Activated T-helper 1 cell treated with anti-CD3 and anti-CD28 coated beads, Interleukin-2, amount 50 U/mL, for 16 hours (primary cell): ENCODE data around the gene ZBTB3.
"Not testable (repeated sequence)": the region's sequence is repeated elsewhere in the genome, so short reads cannot be mapped to it uniquely, and the experiment has no call there.

Experiments used
- DNase-seq, 2 donors: peaks; one replicate each; pipeline ENCODE4 v3.0.0-alpha.2; 2020; ENCODE audit warnings: low read depth in 1 of 2, low spot score in 1 of 2

Gene ZBTB3

GRCh38 chr11:62716816-62717215, 37.1 kb downstream of the ZBTB3 start:
- no peak for DNase-seq

- DNase-seq: no peak
Measured at GRCh38 chr11:62716206-62716605, 37.8 kb downstream of the ZBTB3 start.

DNA sequence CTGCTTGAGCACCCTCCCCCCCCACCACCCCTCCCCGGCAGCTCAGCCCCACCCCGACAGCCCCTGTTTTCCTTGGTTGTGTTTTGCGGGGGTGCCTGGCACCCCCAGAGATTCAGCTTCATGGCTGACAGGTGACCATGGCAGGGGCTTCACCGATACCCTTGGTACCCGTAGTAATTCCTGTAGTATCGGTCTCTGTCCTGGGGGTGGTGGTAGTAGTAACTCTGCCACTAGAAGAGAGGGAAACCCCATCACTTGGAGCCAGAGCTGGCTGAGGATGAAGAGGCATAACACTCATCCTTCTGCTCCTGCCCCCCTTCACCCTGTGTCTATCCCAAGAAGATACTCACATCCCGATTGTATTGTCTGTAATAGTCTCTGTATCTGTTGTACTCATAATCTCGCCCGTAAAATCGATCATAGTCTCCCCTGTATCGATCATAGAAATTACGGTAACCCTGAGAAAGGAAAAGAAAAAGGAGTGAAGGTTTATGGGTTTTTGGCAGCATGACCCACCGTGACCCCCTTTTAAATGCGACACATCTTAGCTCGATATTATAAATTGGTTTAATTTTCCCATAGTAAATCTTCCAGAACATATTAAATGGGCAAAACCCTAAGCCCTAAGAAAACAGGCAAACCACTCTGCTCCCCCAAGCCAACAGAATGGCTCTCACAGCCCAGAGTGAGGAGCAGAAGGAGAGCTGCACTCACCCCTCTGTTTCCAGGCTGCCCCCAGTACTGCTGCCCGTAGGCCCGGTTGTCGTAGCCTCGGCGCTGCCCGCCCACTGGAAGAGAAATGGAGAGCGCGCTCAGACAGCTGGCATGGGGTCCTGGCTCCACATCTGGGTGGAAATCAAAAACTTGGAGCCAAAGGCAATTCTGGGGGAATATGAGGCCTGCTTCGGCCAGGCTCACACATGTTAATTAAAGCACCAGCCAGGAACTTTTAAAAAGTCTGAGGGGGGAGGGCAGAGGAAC, 38.5 kb downstream of the ZBTB3 start:
- no peak for DNase-seq

DNA sequence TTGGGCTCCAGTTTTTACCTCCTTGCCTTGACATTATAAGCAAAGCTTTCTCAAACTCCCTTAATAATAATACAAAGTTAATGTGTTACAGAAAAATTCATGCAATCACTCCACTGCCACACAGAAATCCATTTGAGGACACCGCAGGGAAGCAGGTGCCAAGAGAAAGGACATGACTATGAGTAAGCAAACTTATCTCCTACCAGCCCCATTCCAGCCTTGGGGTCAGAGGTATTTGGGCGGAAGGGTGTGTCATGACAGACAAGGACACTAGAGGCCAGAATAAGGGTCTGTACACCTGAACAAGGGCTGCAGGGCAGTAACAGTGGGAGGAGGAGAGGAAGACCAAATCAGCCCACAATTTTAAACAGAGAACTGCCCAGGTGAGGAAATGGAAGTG, 40.6 kb downstream of the ZBTB3 start:
- DNase-seq: no peak

DNA sequence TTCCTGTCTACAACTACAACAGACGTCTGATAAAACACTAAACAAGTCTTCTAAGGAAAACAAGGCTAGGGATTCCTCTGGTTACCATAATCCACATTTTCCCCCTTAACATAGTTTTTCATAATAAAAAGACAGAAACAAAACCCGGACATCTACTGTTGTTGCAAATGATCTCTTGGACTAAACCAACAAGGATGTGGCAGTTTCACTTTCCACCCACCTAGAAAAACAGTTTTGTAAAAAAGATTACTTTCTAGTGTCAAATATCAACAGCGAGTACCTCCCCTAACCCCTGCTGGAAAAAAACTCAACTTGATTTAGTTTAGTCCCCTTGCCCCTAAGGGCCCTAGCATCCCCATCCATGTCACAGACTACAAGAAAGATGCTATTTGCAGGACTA, 41.1 kb downstream of the ZBTB3 start:
- DNase-seq: no peak

DNA sequence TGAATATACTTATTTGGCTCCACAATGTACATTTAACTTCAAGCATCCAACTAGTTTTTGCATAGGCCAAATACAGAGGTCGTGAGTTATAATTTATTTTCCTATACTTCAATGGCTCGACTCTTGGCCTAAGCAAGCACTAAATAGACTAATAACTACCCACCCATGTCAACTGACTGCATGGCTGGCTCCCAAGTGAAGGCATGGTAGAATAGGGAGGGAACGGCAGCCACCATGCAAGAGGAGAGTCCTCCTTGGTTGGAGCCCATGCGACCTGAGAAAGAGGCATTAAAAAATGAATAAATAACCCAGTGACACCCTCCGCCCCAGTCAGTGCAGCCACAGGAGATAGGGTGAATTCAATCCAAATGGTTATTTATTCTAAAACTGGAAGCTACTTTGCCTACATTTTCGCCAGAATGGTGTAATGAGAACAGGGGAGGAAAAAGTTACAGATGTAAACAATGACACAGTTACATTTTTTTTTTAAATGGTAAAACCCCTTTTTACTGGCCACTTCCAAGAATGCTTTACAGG, 41.6 kb downstream of the ZBTB3 start:
- no peak for DNase-seq

DNA sequence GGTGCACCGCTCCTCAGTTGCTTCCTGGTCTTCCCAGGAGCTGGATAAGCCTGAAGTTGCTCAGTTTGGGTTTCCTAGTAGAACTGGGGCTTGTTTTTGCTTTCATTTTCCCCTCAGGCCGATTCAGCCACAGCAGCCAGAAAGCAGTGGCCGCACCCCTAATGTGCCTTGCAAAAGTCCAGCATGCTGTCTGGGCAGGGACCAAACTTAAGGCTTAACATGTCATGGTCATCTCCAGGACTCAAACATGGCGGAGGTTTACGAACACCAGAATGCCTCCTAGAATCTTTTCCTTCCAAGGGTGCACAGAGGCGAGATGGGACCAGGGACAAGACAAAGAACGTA, 44.0 kb downstream of the ZBTB3 start:
- no peak for DNase-seq

GRCh38 chr11:62709247-62710000, 44.5 kb downstream of the ZBTB3 start:
- peak; percentile 92 for DNase-seq

GRCh38 chr11:62708793-62709192, 45.2 kb downstream of the ZBTB3 start:
- DNase-seq: peak in 1 of 2 donors; percentile 18

DNA sequence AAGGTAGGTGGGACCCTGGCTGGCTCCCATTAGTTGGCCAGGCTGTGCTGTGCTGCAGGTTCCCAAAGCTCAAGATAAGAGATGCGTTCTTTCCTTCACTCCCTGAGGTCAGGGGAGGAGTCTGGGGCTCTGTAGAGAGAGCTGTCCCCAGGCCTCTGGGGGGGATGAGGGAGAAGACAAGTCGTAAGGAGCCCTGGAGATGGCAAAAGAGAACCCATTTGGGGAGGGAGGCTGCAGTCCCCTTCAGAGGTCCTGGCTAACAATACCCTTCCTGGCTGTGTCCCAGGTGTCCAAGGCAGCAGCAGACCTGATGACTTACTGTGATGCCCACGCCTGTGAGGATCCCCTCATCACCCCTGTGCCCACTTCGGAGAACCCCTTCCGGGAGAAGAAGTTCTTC, 45.6 kb downstream of the ZBTB3 start:
- no peak for DNase-seq

DNA sequence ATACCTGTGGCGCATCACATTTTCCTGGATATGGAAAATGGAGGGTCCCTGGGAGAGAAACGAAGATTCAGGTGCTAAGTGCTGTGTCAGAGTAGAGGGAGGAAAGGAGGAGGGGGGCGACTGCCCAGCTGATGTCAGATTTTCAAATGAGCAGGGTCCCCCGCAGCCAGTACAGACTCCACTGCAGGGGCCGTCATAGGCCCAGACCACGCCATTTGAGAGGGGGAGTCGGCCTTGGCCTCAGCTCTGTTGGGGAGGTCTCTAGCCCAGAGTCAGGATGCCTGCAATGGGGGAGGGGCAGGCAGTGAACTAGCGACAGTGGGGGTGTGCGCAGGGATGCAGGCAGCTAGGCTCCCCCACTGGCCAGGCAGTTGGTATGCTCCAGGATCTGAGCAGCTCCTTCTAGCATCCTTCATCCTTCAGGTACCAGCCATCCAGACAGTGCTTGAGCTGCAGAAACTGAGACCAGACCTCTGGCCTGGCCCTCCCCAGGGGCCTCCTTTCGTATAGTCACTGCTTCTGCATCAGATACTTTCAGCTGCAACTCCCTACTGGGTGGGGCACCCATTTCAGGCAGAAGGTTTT, 46.6 kb downstream of the ZBTB3 start, which contains the start of the genes BSCL2 and GNG3:
BSCL2 (minus strand) TSS at position 148 of the 585 bp plus-strand sequence. CDS start 229 bp downstream, outside the sequence.
GNG3 (plus strand) TSS at position 400 of the 585 bp plus-strand sequence. CDS start 620 bp downstream, outside the sequence.
- no peak for DNase-seq

GRCh38 chr11:62706850-62707247, 47.1 kb downstream of the ZBTB3 start:
- no peak for DNase-seq

DNA sequence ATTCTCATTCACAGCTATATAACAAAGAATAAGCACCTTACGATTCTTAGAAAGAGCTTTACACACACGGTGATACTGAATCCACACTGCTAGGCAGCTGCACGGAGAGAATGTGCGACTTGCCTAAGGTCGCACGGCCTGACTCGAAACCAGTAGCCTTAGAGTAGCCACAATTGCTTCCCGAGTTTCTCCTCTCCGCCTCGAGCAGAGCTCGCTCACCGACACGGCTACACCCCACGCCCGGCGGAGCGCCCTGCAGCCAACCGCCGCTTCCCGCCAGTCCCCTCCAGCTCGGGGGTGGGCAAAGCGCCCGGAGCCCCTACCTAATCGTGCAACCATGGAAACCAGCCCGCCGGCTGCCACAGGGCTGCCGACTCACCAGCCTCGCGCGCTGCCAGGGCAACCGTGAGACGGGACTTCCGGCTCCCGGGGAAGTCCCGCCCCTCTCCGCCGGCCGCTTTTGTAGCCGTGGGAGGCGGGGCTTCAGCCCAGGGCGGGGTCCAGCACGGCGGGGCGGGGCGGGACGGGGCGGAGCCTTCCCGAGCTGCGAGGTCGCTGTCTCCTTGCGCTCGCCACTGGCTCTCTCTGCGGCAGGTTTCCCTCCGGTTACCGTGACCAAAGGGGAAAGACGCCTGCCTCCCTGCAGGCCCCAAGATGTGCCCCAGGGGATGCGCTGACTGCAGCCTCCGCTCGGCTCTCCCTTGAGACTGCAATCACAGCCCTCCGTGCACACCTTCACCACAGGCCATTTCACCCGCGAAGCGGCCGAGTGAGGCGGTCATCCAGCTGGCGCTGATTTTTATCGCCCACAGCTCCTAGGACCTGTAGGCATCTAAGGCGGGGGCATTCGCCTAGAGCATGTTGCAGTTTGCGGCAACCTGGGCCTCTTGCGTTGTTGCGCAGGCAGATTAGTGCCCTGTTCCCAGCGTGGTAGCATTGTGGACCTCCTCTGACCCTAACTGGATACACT, 47.8 kb downstream of the ZBTB3 start:
- DNase-seq: peak; percentile 86 to 92

GRCh38 chr11:62705413-62705812, 48.5 kb downstream of the ZBTB3 start:
- DNase-seq: no peak

DNA sequence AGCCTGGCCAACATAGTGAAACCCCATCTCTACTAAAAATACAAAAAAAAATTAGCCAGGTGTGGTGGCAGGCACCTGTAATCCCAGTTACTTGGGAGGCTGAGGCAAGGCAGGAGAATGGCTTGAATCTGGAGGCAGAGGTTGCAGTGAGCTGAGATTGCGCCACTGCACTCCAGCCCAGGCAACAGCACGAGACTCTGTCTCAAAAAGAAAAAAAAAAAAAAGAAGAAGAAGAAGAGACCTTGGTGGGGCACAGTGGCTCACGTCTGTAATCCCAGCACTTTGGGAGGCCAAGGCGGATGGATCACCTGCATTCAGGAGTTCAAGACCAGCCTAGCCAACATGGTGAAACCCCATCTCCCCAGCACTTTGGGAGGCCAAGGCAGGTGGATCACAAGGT, 50.0 kb downstream of the ZBTB3 start:
- not testable (repeated sequence) for DNase-seq

GRCh38 chr11:62702246-62702645, 51.7 kb downstream of the ZBTB3 start:
- DNase-seq: no peak
